ENCODE measurements around the gene MARCHF11. TPM values are rescaled to one million over a fixed set of nuclear protein-coding genes. Genes with fewer than 3 reads are reported as not detected.

Gene MARCHF11
- total RNA-seq, 2 donors from 2014 or later: 0.24 to 0.33 TPM

DNA sequence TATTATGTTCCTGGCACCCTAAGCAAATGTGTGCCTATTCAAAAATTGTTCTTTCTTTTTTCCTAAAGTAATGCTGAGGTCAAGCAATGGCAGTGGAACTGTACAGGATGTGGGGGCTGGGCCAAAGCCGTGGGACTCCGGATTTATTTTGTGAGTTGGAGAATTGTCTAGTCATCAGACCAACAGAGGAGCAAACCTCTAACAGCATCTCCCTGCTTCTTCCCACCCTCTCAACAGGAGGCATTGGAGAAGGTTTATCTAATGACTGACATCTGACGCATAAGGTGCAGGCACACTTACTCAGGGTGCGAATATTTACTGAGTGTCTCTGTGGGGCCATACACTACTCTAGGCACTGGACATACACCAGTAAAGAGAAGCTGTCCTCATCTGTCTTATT, 38.6 kb downstream of the MARCHF11 start:
- Histone ChIP-seq H3K4me1 (peaks cover 0 to 10% of the 10 kb centered on the region in 2 donors), H3K36me3 (no peaks in the 10 kb centered on the region), H3K4me3 (no peak overlapping the region), H3K27me3 (no peaks in the 10 kb centered on the region), H3K27ac (peak overlapping the region; percentile 31 to 78), H3K9me3 (peaks cover 0 to 8% of the 10 kb centered on the region in 2 donors)
- TF ChIP-seq, protein P1, sequence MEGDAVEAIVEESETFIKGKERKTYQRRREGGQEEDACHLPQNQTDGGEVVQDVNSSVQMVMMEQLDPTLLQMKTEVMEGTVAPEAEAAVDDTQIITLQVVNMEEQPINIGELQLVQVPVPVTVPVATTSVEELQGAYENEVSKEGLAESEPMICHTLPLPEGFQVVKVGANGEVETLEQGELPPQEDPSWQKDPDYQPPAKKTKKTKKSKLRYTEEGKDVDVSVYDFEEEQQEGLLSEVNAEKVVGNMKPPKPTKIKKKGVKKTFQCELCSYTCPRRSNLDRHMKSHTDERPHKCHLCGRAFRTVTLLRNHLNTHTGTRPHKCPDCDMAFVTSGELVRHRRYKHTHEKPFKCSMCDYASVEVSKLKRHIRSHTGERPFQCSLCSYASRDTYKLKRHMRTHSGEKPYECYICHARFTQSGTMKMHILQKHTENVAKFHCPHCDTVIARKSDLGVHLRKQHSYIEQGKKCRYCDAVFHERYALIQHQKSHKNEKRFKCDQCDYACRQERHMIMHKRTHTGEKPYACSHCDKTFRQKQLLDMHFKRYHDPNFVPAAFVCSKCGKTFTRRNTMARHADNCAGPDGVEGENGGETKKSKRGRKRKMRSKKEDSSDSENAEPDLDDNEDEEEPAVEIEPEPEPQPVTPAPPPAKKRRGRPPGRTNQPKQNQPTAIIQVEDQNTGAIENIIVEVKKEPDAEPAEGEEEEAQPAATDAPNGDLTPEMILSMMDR (IDR thresholded peaks at IDR 0.05): no peak
- no peak for DNase-seq (ENCODE audit: low spot score)

- Histone ChIP-seq H3K9me3 (peaks cover 0 to 8% of the 10 kb centered on the region in 2 donors), H3K36me3 (no peaks in the 10 kb centered on the region), H3K4me3 (no peak overlapping the region), H3K27ac (peak overlapping the region; percentile 31 to 78), H3K27me3 (no peaks in the 10 kb centered on the region), H3K4me1 (peaks cover 0 to 10% of the 10 kb centered on the region in 2 donors)
- DNase-seq (ENCODE audit: low spot score): no peak
- TF ChIP-seq, protein P1 (IDR thresholded peaks at IDR 0.05): no peak
Observed at GRCh38 chr5:16140417-16140816, 39.2 kb downstream of the MARCHF11 start.

GRCh38 chr5:16137177-16137576, 42.4 kb downstream of the MARCHF11 start:
- no peak for DNase-seq (ENCODE audit: low spot score)
- no peaks in the 10 kb centered on the region for H3K36me3 ChIP-seq
- no peaks in the 10 kb centered on the region for H3K4me1 ChIP-seq
- no peaks in the 10 kb centered on the region for H3K27me3 ChIP-seq
- TF ChIP-seq, protein P1 (IDR thresholded peaks at IDR 0.05): no peak
- H3K4me3 ChIP-seq: no peak overlapping the region
- H3K27ac ChIP-seq: no peak overlapping the region
- H3K9me3 ChIP-seq: peaks cover 0 to 15% of the 10 kb centered on the region in 2 donors

DNA sequence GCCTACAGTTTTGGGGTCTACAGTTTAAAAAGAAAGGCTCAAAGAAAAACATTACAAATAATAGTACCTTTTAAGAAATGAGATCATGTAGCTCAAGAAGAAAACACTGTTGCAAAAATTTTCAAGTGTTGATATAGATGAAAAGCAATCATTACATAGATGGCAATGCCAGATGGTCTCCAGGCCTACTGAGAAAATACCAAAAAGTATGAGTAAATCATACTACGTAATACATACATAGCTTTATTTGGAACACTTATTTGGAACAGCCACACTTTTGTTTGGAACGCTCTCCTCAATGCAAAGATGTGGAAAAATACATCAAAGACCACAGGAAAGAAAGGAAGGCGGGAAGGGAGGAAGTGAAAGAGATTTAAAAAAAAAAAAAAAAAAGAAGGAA, 44.1 kb downstream of the MARCHF11 start:
- DNase-seq (ENCODE audit: low spot score): no peak
- Histone ChIP-seq H3K9me3 (peaks cover 0 to 15% of the 10 kb centered on the region in 2 donors), H3K27me3 (no peaks in the 10 kb centered on the region), H3K36me3 (no peaks in the 10 kb centered on the region), H3K4me1 (no peaks in the 10 kb centered on the region), H3K27ac (no peak overlapping the region), H3K4me3 (no peak overlapping the region)
- TF ChIP-seq, protein P1 (IDR thresholded peaks at IDR 0.05): no peak

DNA sequence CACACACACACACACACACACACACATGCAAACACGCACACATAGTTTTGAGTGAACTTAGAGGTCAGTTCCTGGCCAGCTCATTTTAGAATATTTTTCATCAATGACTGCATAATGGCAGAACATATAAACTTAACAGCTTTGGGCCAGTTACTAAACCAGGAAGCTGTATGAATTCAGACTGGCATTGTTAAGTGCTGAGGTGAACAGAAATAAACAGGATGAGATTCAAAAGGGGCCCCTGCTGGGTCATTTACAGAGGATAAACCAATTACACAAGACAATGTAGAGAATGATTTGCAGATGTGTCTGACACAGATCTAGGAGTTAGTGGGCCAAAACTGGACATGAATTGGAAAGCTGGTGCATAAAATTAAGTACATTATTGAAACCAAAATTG, 44.6 kb downstream of the MARCHF11 start:
- H3K36me3 ChIP-seq: no peaks in the 10 kb centered on the region
- no peaks in the 10 kb centered on the region for H3K27me3 ChIP-seq
- no peaks in the 10 kb centered on the region for H3K4me1 ChIP-seq
- H3K27ac ChIP-seq: peak overlapping the region in 1 of 2 donors; percentile 7
- H3K9me3 ChIP-seq: peaks cover 0 to 15% of the 10 kb centered on the region in 2 donors
- DNase-seq (ENCODE audit: low spot score): no peak
- no peak overlapping the region for H3K4me3 ChIP-seq
- TF ChIP-seq, protein P1 (IDR thresholded peaks at IDR 0.05): no peak

DNA sequence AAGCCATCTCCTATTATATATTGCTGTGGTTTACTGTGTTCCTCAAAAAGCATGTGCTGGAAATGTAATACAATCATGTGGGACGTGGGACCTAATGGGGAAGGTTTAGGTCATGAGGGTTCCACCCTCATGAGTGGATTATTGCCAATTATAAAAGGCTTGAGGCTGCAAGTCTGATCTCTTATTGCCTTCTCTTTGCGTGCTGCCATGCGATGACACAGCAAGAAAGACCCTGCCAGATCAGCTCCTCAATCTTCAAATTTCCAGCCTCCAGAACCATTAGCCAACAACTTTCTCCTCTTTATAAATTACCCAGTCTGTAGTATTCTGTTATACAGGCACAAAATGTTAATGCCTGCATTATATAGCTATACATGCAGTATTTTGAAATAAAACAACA, 45.4 kb downstream of the MARCHF11 start:
- no peaks in the 10 kb centered on the region for H3K4me1 ChIP-seq
- no peak overlapping the region for H3K27ac ChIP-seq
- no peaks in the 10 kb centered on the region for H3K27me3 ChIP-seq
- no peak overlapping the region for H3K4me3 ChIP-seq
- H3K9me3 ChIP-seq: peaks cover 0 to 15% of the 10 kb centered on the region in 2 donors
- no peaks in the 10 kb centered on the region for H3K36me3 ChIP-seq
- no peak for DNase-seq (ENCODE audit: low spot score)
- TF ChIP-seq, protein P1 (IDR thresholded peaks at IDR 0.05): no peak
